OCI-LY1 (cell line): ENCODE data around the gene SFTPB.
"Not testable (repeated sequence)": the region's sequence is repeated elsewhere in the genome, so short reads cannot be mapped to it uniquely, and the experiment has no call there.

Experiments
- CTCF ChIP-seq: fragments of 200-600 bp; sonication (generic), shearing (Covaris generic); IDR thresholded peaks from 2 replicates; pipeline ENCODE4 v1.5.1; 2017; ENCODE audit warnings: mild to moderate bottlenecking, antibody characterized with exemption, low read length, moderate library complexity, mixed read lengths
- EZH2 ChIP-seq: fragments of 200-600 bp; sonication (generic), shearing (Covaris generic); IDR thresholded peaks from 2 replicates; pipeline ENCODE4 v1.8.0; 2017; ENCODE audit warnings: borderline replicate concordance, mixed run types, mild to moderate bottlenecking, antibody characterized with exemption, low read length, moderate library complexity, mixed read lengths

GRCh38 chr2:85714421-85714820 lies 46.4 kb upstream of the SFTPB start:
- TF ChIP-seq CTCF, EZH2: not testable (repeated sequence)
